Hematopoietic multipotent progenitor cell treated with erythropoietin and hydrocortisone succinate and interleukin-3 and kit ligand, for 6 days (in vitro differentiated cells): ENCODE measurements around the gene KRT9.
"Not testable (repeated sequence)": the region's sequence is repeated elsewhere in the genome, so short reads cannot be mapped to it uniquely, and the experiment has no call there.

Experiments used
- DNase-seq: peaks from one replicate; pipeline ENCODE4 v3.0.0-alpha.2; 2015

Gene KRT9

DNA sequence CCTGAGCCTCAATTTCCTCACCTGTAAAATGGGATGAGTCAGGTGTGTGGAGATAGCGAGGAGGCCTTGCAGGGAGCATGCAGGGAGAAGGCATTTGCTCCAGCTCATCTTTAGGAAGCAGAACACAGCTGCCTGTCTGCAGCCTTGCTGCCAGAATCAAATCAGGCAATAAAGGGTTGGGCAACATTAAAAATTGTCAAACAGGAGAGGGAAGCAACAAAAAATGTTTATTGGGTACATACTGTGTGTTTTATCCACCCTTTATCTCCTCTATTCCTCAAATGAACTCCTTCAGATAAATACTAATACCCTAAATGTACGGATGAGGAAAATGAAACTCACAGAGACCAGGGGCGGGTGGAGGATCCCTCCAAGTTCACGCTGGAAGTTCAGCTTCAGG lies 28.5 kb upstream of the KRT9 start:
- no peak for DNase-seq

DNA sequence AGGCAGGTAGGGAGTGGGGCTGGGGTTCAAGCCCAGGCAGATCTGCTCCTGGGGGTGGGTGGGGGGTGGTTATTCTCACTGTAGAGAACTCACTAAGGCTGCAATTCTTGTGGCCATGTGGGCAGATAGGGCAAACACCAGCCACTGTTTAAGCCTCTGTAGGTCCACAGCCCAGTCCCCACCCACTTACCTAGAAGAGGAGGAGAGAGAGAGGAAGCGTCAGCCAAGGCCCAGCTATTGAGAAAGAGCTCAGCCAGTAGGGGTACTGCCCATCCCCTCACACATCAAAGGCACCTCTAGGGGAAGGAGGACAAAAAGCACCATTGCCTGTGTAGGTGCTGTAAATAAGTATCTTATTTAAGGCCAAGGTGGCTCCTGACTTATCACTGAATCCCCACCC lies 27.8 kb upstream of the KRT9 start:
- DNase-seq, result no peak

DNA sequence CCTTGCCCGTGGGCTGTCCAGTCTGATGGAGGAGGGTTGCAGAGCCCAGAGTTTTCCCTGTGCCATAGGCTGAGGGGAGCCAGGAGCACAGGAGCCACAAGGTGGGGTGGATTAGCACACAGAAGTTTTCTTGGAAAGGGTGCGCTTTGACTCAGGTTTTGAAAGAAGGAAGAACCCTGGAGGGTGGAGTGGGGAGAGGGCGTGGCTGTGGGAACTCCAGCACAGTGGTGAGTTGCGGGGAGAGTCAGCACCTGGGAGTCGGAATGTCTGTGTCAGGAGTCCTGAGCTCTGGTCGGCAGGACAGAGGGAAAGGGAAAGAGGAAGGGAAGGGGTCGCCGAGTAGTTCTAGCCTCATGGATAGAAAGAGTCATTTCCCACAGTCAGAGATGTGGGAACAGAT lies 23.7 kb upstream of the KRT9 start:
- no peak for DNase-seq

DNA sequence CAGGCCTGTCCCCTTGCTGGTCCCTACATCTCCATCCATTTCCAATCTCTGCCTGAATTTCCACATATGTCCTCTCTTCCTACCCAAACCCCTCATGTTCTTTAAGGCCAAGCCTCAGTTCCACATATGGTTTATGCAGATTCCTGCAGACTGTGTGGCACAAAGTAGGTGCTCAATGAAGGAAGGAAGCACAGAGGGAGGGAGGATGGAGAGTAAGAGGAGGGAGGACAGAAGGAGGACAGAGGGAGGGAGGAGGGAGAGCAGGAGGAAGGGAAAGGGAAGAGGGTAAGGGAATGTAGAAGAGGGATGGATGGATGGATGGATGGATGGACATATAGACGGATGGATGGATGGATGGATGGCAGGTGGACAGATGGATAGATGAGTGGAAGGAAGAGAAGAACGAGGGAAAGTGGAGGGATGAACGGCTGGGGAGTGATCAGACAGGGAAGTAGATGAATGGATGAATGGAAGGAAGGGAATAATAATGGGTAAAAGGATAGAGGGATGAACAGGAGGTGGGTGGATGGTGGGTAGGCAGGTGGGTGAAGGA lies 22.6 kb upstream of the KRT9 start:
- DNase-seq, result no peak

DNA sequence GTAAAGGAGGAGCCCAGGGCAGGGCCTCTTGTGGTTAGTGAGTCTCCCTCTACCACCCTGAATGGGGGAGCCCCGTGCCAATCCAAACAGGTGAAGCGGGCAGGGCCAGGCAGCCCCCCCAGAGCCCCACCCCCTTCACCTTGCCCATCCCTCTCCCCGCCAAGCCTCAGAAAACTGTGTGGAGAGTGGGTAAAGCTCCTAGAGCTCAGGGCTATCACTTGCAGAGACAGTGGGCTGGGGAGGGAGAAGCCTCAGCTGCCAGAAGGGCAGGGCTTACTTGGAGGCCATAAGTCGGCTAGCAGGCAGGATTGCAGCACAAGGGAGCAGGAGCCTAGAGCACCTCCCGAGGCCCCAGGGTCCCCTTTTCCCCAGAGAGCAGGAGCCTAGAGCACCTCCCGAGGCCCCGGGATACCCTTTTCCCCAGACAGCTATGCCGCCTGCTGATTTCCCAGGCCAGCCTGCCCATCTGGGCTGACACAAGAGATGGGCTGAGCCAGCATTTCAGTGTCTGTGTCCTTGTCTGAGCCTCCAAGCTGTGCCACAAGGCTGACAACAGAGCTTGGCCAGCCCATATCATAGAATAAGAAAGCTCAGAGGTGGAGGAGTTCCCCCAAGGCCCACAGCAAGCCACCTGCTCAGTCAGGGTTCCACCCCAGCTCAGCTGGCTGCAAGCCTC lies 21.6 kb upstream of the KRT9 start:
- DNase-seq, result no peak

DNA sequence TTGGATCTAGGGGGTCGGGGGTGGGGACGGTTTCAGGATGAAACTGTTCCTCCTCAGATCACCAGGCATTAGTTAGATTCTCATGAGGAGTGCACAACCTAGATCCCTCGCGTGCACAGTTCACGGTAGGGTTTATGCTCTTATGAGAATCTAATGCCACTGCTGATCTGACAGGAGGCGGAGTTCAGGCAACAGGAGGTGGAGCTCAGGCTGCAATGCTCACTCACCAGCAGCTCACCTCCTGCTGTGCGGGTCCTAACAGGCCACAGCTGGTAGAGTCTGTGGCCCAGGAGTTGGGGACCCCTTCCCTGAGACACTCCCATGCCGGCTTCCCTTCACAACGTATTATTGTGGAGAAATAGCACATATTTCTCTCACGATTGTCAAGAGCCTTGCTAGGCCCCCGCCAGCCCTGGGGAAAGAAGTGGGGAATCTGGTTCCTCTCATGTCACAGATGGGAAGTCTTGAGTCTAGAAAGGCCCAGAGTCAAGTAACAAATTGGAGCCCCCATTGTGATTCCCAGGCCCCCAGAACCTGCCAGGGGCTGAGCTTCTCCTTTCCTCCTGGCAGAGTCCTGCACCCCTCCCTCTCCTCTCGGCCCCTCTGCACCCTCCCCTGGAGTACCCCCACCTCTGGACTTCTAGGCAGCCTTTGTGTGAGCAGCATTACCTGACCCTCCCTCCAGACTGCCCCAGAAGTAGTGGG lies 20.9 kb upstream of the KRT9 start:
- no peak for DNase-seq

DNA sequence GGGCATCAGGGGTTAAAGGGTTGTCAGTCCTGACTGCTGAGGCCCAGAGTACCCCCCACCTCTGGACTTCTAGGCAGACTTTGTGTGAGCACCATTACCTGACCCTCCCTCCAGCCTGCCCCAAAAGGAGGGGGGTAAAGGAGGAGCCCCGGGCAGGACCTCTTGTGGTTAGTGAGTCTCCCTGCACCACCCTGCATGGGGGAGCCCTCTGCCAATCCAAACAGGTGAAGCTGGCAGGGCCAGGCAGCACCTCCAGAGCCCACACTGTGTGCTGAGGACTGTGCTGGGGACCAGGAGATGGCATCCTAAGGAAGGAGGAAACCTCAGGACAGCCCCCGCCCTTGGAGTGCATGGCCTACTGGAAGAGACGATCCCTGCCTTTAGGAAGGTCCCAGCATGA lies 17.4 kb upstream of the KRT9 start:
- DNase-seq, result no peak

DNA sequence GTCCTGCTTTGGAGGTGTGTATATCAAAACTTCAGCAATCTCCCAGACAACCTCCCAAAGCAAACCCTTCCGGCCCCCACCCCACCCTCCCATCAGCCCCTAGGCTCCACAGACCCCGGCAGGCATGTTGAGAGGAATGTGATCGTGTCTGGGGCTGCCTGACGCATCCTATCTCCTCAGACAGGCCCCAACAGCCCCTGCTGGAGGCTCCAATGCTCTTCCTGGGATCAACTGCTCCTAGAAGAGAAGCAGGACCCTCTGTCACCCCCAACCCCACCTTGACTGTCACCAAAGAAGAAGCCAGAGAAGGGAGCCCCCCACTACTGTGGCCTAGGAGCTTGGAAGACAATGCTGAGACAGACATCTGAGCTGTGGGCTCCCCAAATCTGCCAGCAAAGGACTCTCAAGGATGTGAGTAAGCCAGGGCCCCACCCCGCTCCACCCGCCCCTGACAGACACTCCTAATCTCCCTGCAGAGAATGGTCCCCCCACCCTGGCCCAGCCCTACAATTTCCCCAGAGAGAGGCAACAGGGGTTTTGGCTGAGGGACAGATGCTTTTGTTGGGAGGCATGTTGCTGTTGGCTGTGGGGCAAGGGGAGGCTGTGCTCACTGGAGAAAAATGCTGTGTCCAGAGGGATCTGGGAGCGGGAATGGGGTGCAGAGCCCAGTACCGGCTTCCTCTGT lies 16.4 kb upstream of the KRT9 start:
- DNase-seq, result peak; percentile 13

DNA sequence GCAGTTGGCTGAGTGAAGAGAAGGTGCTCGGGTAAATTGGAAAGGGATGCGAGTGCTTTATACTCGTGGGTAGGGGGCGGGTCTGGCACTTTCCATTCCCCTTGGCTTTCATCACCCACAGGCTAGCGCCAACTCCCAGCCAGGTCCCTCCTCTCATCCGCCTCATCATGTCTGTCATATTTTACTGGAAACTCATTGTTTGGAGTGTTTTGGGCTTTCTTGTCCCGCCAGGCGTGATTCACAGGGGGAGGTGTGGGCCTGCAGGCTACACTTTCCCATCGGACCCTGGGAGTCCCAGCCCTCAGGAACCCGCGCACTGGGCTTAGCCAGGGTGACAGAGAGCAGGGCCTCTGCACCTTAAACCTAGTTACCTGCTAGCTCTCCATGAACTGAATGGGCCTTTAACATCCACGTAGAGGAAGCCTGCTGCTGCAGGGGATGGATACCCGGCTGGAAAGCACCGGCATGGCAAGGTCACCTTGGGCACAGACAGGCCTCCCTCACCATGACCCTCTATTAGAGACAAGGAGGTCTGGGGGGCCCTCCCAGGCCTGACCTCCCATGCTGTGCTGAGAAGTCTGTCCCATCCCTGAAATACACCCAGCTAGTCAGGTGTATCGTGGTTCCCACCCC lies 15.1 kb upstream of the KRT9 start, which contains the start of gene KRT14:
KRT14 (minus strand) TSS at position 33 of the 633 bp plus-strand sequence. CDS start 61 bp downstream, outside the sequence.
- DNase-seq, result no peak

DNA sequence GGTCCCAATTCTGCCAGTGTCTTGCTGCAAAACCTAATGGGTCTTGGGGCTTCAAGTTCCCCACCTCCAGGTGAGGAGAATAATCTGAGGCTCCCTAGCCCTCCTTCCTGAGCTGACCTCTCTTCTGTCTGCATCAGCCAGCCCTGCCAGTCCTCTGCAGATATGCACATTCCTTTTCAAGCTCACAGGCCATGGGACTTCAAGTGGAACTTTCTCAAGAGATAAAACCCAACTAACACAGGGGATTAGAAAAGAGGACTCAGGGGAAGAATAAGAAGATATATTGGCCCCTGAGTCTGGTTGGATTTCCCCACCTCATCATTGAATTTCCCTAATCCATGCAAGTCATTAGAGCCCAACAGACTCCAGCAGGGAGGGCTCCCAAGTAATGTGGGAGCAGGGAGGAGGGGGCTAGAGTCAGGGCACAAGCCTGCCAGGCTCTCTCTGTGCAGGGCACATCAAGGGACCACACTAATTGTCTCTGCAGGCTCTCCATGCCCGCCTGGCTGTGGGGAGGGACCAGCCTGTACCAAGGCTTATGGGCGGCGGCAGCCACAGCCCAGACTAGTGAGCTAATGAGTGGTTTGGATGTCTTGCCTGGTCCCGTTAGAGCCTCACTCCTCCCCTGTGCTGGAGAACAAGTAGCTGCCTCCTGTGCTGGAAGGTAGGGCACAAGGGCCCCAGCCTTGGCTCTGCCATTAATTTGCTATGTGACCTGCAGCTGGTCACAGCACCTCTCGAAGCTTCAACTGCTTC lies 13.6 kb upstream of the KRT9 start:
- DNase-seq, result no peak

DNA sequence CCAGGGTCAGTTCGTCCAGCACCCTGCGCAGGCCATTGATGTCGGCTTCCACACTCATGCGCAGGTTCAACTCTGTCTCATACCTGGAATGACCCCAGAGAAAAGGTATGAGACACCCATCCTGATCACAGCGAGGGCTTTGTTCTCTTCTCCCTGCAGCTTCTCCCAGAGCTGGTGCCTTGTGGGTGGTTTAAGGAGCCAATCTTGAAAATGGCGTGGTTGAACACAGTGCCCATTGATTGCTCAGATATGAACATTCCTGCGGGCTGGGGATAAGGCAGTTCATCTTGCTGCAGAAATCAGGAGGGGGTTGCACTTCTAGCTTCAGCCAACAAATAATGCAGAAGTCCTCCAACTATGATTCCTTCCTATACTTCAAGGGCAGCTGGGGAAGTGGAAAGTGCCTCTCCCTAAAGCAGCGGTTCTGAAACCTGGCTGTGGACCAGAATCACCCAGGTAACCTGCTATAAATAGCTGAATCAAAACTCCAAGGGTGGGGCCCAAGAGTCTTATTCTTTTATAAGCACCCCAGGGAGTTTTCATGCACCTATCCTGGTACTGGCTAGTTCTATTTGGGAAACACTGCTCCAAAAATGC lies 12.6 kb upstream of the KRT9 start:
- not testable (repeated sequence) for DNase-seq

DNA sequence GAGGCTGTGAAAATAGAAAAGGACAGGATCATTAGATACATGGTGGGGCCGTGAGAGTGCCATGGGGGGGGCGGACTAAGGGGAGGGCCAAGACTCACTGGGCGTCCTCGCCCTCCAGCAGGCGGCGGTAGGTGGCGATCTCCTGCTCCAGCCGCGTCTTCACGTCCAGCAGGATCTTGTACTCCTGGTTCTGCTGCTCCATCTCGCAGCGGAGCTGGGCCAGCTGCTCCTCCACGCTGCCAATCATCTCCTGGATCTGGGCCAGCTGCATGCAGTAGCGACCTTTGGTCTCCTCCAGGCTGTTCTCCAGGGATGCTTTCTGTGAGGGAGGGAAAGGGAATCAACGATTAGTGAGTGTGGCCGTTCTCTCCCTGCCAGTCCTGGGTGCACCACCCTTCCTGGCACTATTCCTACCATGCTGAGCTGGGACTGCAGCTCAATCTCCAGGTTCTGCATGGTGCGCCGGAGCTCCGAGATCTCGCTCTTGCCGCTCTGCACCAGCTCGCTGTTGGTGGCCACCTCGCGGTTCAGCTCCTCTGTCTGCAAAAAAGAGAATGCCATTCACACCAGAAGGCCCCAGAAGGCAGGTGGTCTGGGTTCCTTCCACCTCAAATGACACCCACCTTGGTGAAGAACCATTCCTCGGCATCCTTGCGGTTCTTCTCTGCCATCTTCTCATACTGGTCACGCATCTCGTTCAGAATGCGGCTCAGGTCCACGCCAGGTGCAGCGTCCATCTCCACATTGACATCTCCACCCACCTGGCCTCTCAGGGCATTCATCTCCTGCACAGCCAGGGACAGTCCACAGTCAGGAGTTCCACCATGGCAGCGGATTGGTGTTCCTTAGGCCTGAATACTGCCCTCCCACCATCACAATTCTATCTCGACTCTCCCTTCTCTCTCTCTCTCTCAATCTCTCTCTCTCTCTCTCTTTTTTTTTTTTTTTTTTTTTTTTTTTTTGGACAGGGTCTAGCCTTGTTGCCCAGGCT lies 11.6 kb upstream of the KRT9 start:
- no peak for DNase-seq

DNA sequence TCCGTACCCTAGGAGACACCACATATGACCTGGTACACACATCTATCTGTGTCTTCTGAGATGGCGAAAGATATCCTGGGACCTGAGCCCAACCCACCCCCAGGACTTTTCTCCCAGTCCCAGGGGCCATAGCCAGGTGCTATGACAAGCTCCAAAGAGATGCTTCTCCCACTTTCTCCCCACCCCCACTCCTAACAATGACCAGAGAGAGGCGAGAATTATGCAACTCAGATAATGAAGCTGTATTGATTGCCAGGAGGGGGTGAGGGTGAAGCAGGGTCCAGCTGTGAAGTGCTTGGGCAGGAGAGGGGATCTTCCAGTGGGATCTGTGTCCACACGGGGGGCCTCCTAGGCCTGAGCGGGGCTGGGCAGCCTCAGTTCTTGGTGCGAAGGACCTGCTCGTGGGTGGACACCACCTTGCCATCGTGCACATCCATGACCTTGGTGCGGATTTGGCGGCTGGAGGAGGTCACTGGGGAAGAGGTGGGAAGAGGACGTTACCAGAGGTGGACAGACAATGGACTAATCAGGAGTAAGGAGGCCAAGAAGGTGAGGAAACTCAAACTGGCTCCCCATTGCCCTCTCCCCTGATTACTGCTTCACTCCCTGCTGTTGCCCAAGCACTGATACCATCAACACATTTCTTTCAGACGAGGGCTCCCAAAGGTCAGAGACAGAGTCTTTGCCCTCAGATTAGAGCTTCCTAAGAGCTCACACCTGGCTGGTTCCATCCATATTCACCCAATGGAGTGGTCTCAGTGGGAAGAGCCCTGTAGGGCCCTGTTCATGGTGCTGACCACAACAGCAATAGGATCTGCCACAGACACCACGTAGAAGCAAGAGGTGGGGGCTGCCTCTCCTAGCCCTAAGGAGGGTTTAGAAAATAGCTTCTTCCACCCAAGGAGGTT lies 10.5 kb upstream of the KRT9 start:
- not testable (repeated sequence) for DNase-seq

DNA sequence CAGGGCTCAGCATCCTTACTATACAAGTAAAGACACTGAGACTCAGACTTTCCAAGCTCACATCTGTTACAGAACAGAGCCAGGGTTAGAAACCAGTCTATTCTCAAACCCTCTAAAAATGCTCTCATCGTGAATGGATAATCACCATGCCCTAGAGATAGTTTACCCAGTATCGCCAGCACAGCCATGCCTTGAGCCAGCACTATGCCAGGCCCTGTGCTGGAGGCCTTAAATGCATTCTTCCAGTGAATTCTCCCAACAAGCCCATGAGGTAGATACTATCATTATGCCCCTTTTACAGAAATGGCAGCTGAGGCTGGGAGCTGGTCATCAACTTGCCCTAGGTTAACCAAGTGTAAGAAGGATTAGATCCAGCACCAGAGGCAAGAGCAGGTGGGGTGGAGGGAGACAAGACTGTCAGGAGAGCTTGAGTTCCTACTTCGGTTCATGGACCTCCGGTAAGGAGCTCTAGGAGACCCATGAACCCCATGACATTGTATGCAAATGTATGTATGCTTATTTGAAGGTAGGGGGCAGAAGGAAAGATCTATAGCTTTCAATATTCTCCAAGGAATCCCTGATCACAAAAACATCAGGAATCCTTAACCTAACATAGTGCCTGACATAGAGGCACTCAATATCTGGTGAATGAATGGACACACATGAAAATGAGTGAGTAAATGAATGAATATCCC lies 9.7 kb upstream of the KRT9 start:
- DNase-seq, result no peak

DNA sequence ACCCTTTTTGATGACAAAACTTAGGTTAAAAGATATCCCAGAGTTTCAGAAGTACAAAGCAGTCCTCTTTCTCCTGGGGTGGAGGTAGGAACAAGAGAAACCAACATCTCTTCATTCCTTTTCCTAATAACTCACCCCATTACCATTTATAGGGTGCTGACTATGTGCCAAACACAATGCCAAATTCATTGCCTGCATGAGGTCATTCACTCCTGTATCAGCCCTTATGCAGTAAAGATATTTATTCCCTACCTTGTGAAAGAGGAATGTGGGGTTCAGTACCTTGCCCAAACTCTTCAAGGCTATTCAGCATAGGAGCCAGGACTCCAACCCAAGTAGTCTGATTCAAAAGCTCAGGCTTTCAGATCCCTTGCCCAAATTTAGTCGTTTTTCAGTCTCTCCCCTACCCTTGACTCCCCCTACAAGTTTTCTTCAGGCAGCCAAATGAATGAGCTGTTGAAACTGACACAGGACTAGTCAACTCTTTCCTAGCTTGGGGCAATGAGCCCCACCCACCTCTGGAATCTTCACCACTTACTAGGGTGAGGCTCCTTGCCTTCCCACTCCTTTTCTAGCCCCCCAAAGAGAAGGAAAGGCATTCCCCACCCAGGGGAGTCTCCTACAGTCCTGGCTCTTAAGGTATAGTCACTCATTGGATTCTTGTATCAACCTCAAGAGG lies 9.0 kb upstream of the KRT9 start:
- DNase-seq, result no peak

DNA sequence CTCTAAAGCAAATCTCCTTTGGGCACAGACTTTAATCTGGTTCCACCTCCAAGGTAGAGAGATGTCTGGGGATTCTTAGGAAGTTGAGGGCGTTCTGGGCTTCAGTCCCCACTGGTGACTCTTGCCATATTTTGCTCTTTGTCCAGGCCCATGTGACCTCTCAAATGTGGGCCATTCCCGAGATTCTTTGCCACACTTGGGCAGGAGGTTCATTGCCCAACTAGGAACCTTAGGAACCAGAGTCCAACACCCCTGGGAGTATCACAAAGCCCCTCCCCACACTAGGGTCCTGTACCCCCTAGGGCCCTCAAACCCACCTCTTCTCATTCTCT lies 8.4 kb upstream of the KRT9 start:
- DNase-seq, result no peak

DNA sequence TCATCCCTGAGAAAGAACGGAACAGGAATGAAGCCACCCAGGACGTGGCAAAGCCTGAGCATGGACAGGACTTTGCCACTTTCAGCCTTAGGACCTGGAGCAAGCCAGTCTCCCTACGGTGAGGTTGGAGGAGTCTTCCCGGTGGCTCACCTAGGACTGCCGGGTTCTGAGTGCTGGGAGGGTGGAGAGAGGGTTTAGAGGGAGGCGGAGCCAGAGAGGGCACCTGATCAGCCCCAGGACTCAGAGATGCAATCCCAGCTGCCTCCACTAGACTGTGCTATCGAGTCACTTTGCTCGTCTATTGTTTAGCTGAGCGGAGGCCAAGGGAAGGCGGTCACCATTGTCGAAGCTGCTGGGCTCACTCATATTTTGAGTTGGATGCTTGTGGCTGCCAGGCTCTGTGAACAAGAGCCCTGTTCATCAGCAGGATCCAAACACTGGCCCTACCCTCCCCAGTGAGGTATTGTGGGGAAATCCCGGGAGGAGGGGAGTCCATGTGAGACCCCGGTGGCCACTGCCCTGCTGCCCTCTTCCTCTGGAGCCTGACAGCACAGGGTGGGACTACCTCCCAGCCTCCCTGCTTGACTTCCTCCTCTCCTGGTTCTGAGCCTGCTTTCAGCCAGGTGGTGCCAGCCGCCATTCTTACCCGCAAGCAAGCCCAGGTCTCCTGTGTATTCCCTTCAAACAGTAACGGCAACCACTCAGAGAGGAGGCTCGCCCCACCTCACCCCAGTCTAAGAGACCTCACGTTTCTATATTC lies 7.8 kb upstream of the KRT9 start:
- DNase-seq, result peak; percentile 93

DNA sequence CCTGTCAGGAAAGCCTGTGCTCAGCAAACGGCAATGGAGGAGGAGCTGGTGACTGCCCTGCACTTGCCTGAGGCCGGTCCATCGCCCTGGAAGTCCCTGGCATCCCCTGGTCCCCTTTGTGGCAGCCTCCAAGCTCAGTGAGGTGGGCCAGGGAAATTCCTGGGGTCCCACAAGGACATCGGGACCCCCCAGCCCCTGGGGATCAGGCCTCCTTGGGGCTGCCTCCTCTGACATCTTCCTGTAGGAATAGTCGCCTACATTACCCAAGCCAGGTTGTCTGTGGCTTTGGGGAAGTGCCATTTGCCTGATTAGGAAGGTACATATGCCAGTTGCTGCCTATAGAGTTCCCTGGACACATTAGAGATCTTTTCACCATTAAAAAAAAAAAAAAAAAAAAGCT lies 7.1 kb upstream of the KRT9 start:
- DNase-seq, result no peak
